Astrocyte of the spinal cord (primary cell): ENCODE measurements around the gene CCDC102A.

Experiments used
- DNase-seq: peaks from one replicate; pipeline ENCODE4 v3.0.0; 2011; ENCODE audit warnings: low read depth, low spot score
- H3K4me3 ChIP-seq: 2 replicates; pipeline ENCODE4 v1.5.1; 2011; ENCODE audit warnings: low read depth, mild to moderate bottlenecking, low read length, moderate library complexity
- in situ Hi-C: cut with HindIII; loops from 2 replicates; pipeline ENCODE4 v1.10.0; 2017; ENCODE audit warnings: low sequenced_read_pairs
- TF ChIP-seq, protein P1 (sequence below): IDR thresholded peaks from 2 replicates; pipeline ENCODE4 v1.5.1; 2012; ENCODE audit warnings: low read depth, mild to moderate bottlenecking, low read length, inconsistent platforms

CCDC102A gene

DNA sequence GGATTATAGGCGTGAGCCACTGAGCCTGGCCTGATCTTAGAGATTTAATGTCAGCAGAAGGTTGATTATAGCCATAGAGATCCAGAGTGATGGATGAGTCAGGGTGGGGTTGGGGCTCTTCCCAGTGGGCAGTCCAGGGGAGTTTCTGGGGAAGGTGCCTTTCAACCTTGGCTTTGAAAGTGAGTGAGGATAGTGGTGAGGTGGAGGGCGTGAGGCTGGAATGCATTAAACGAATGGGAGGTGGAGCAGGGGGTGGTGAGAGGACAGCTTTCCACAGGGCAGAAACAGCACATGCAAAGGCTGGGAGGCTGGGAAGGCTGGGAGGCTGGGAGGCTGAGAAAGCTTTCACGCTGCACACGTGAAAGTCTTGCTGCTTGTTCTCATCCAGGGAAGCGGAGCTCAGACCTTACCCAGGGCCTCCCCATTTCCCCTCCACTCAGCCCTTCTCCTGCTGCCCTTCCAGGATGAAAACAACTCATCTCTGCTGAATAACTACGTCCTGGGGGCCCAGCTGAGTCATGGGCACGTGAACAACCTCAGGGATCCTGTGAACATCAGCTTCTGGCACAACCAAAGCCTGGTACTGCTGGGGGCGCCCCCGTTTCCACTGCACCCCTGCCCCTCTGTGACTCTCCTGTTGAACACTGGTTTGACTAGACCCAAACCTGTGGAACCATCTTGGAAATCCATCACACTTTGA lies 28.4 kb upstream of the CCDC102A start:
- H3K4me3 ChIP-seq = no peak overlapping the region
- peak; percentile 57 for DNase-seq
- TF ChIP-seq, protein P1, sequence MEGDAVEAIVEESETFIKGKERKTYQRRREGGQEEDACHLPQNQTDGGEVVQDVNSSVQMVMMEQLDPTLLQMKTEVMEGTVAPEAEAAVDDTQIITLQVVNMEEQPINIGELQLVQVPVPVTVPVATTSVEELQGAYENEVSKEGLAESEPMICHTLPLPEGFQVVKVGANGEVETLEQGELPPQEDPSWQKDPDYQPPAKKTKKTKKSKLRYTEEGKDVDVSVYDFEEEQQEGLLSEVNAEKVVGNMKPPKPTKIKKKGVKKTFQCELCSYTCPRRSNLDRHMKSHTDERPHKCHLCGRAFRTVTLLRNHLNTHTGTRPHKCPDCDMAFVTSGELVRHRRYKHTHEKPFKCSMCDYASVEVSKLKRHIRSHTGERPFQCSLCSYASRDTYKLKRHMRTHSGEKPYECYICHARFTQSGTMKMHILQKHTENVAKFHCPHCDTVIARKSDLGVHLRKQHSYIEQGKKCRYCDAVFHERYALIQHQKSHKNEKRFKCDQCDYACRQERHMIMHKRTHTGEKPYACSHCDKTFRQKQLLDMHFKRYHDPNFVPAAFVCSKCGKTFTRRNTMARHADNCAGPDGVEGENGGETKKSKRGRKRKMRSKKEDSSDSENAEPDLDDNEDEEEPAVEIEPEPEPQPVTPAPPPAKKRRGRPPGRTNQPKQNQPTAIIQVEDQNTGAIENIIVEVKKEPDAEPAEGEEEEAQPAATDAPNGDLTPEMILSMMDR = no peak
- in situ Hi-C loops = no loop called here

DNA sequence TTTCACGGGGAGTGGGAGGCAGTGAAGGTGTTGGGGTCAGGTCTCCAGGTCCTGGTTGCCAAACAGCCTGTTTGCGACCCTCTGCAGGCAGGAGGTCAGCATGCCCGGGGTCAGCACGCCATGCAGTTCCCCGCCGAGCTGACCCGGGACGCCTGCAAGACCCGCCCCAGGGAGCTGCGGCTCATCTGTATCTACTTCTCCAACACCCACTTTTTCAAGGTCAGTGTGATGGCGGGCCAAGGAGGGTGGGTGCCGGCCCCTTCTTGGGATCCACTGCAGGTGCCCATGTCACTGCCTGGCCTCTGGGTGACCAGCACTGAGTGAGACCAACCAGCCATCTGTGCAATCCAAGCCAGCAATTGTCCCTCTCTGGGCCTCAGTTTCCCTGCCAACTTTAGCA lies 27.4 kb upstream of the CCDC102A start:
- no peak for DNase-seq
- H3K4me3 ChIP-seq = no peak overlapping the region
- TF ChIP-seq, protein P1 = no peak
- in situ Hi-C loops = no loop called here

DNA sequence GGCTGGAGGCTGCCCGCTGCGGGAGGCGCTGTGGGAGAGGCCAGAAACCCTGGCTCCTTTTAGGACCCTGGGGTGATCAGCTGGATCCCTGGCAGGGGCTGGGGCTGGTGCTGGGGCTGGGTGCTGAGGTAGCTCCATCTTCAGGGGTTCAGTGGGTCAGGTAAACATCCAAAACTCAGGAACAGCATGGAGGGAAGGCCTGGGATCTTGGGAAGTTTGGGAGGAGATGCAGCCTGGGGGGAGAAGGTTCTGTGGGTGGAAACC lies 27.0 kb upstream of the CCDC102A start:
- in situ Hi-C loops = no loop called here
- DNase-seq = no peak
- H3K4me3 ChIP-seq = no peak overlapping the region
- TF ChIP-seq, protein P1 = no peak

DNA sequence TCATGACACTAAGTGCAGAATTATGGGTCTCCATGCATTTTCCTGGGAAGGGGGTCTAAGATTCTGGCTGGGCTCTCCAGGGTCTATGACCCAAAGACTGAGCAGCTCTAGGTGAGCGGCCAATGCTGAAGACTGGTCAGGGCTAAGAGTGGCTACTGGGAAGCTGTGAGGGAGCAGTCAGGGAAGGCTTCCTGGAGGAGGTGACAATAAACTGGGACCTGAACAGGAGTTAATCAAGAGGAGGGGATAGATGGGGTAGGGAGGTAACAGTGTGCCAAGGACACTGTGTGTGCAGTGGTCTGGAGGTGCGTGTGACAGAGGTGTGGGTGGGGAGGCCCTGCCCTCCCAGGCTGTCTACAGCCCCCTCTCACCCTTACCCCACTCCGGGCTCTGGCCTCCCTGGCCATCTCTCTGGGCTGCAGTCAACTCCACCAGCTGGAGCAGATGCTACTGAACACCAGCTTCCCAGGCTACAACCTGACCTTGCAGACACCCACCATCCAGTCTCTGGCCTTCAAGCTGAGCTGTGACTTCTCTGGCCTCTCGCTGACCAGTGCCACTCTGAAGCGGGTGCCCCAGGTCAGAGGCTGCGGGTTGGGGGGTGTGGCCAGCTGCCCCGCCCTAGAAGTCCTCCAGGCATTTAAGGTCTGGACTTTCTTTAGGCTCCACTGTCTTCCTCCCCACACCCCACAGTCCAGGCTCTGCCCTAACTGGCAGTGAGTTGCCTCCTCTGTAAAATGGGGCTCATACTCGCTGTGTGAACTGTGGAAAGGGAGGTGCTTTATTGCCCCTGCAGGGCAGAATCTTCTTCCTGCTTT lies 26.5 kb upstream of the CCDC102A start:
- DNase-seq = no peak
- H3K4me3 ChIP-seq = no peak overlapping the region
- TF ChIP-seq, protein P1 = no peak
- in situ Hi-C loops = no loop called here

DNA sequence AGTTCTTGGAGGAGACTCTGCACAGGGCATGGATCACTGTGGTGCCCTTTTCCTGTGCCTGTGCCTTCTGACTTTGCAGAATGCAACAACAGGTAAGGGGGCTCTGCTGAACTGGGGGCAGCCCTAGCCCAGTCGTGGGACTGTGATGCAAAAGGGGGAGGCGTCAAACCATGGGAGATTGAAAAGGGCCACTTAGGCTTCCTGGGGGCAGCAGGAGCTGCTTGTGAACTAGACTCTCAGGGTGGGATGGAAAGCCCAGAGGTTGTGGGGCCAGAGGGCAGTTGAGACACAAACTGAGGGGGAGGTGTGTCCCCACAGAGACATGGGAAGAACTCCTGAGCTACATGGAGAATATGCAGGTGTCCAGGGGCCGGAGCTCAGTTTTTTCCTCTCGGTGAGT lies 25.7 kb upstream of the CCDC102A start:
- in situ Hi-C loops = no loop called here
- TF ChIP-seq, protein P1 = no peak
- no peak overlapping the region for H3K4me3 ChIP-seq
- DNase-seq = no peak

DNA sequence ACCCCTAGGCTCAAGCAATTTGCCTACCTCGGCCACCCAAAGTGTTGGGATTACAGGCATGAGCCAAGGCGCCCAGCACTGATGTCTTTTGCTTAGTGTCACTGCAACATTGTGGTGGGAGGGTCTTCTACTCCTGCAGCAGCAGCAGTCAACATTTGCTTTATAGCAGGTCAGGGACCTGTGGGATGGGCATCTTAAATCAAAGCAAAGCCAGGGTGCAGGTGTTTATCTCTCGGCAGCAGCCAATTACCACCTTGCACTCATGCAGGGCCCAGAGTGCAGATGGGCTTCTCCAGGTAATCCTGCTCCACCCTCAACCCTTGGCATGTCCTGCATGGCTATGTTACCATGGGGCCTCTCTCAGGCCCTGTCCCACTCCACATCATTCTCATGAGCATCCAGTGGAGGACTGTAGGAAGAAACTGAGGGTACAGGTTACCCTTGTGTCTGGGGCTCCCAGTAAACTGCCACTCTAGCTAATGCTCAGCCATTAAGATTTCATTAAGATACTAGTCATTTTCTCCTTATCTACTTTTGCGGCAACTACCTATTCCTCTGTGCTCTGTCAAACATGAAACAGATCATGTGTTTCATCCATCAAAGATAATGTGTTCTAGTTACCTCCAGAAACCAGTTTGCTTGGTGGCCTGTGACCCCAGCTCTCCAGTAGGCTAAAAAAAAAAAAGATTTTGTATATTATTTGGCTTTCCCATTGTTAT lies 22.9 kb upstream of the CCDC102A start:
- no peak for DNase-seq
- H3K4me3 ChIP-seq = no peak overlapping the region
- TF ChIP-seq, protein P1 = no peak
- in situ Hi-C loops = no loop called here
